IPS-18a (cell line): ENCODE measurements around the gene CCDC13.

Experiments
- H3K27ac ChIP-seq: one replicate; pipeline ENCODE4 v1.5.1; 2013; ENCODE audit warnings: low read length
- H3K27me3 ChIP-seq: one replicate; pipeline ENCODE4 v1.6.1; 2013; ENCODE audit warnings: mild to moderate bottlenecking, low read length; ENCODE audit not compliant: control insufficient read depth, insufficient read depth
- H3K36me3 ChIP-seq: one replicate; pipeline ENCODE4 v1.6.1; 2013; ENCODE audit warnings: low read depth, low read length; ENCODE audit not compliant: control insufficient read depth
- H3K4me1 ChIP-seq: one replicate; pipeline ENCODE4 v1.6.1; 2013; ENCODE audit warnings: low read depth, low read length; ENCODE audit not compliant: control insufficient read depth
- H3K4me3 ChIP-seq: one replicate; pipeline ENCODE4 v1.5.1; 2013; ENCODE audit warnings: low read length
- H3K9ac ChIP-seq: one replicate; pipeline ENCODE4 v1.6.1; 2013; ENCODE audit warnings: mild to moderate bottlenecking, low read length, moderate library complexity
- H3K9me3 ChIP-seq: one replicate; pipeline ENCODE4 v1.6.1; 2013; ENCODE audit warnings: low read depth, low read length; ENCODE audit not compliant: control insufficient read depth

CCDC13 gene

DNA sequence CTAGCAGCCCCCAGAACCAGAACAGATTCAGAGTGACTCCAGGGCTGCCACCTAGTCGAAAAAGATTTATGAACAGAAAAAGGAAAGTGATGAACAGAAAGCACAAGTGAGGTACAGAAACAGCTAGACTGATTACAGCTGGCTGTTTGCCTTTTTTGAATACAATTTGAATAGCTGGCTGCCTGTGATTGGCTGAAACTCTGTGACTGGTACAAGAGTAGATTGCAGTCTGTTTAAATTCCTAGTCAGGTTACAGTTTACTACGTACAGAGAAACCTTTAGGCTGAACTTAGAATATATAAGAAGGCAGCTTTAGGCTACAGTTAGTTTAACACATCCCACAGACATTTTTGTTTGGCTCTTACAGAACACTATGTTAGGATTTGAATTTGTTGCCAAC lies 10.0 kb downstream of the CCDC13 start:
- peaks cover 4% of the 10 kb centered on the region for H3K4me1 ChIP-seq
- H3K36me3 ChIP-seq: no peaks in the 10 kb centered on the region
- H3K4me3 ChIP-seq: no peak overlapping the region
- H3K9ac ChIP-seq: no peak overlapping the region
- no peaks in the 10 kb centered on the region for H3K9me3 ChIP-seq
- no peaks in the 10 kb centered on the region for H3K27me3 ChIP-seq
- no peak overlapping the region for H3K27ac ChIP-seq

GRCh38 chr3:42762046-42762724 lies 10.9 kb downstream of the CCDC13 start:
- H3K4me3 ChIP-seq: no peak overlapping the region
- no peak overlapping the region for H3K27ac ChIP-seq
- H3K36me3 ChIP-seq: no peaks in the 10 kb centered on the region
- no peaks in the 10 kb centered on the region for H3K27me3 ChIP-seq
- peaks cover 4% of the 10 kb centered on the region for H3K4me1 ChIP-seq
- no peak overlapping the region for H3K9ac ChIP-seq
- no peaks in the 10 kb centered on the region for H3K9me3 ChIP-seq

DNA sequence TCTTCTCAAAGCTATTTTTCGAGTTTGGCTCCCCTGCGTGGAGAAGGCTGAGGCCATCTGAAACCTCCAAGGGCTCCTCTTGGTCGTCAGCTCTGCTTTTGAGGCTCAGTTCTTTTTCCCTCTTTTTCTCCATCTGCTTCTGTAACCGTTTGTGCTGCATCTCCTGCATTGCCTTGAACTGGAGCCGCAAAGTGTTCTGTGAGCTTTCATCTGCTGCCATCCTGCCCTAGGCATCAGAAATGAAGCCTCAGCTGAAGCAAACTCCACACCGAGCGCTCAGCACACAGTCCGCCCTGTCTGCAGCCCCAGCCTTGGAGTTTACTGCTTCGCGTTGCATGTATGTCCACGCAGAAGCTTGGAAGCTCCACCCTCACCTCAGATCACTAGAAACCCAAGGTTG lies 14.9 kb downstream of the CCDC13 start:
- Histone ChIP-seq H3K9ac (no peak overlapping the region), H3K4me1 (no peaks in the 10 kb centered on the region), H3K9me3 (no peaks in the 10 kb centered on the region), H3K36me3 (no peaks in the 10 kb centered on the region), H3K27me3 (no peaks in the 10 kb centered on the region), H3K4me3 (no peak overlapping the region), H3K27ac (no peak overlapping the region)

DNA sequence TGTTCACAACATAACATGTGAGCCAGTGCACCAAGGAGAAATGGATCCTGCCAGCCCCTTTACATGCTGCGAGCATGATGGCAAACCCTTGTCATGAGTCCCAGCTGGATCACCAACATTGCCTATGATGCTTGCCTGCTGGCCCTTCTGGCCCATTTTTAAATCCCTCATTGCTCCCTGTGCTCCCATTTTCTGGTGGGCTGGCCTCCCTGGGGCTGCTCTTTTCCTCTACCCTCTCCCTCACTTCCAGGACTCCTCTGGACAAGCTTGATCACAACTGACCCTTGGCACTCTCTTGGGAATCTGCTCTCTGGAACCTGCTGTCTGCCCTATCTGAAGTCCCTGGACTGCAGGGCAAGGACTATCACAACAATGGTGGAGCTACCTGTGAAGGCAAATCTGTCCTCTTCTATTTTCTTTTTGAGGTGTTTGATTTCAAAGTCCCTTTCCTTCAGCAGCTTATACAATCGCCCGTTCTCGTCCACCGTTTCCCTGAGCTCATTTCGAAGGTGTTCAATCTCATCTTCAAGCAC lies 16.3 kb downstream of the CCDC13 start:
- Histone ChIP-seq H3K4me3 (no peak overlapping the region), H3K4me1 (no peaks in the 10 kb centered on the region), H3K9me3 (no peaks in the 10 kb centered on the region), H3K27me3 (no peaks in the 10 kb centered on the region), H3K27ac (no peak overlapping the region), H3K36me3 (no peaks in the 10 kb centered on the region), H3K9ac (no peak overlapping the region)

- Histone ChIP-seq H3K27me3 (no peaks in the 10 kb centered on the region), H3K27ac (no peak overlapping the region), H3K9me3 (no peaks in the 10 kb centered on the region), H3K4me3 (no peak overlapping the region), H3K36me3 (no peaks in the 10 kb centered on the region), H3K4me1 (no peaks in the 10 kb centered on the region), H3K9ac (no peak overlapping the region)
Observed at GRCh38 chr3:42755681-42756578, 17.1 kb downstream of the CCDC13 start.

DNA sequence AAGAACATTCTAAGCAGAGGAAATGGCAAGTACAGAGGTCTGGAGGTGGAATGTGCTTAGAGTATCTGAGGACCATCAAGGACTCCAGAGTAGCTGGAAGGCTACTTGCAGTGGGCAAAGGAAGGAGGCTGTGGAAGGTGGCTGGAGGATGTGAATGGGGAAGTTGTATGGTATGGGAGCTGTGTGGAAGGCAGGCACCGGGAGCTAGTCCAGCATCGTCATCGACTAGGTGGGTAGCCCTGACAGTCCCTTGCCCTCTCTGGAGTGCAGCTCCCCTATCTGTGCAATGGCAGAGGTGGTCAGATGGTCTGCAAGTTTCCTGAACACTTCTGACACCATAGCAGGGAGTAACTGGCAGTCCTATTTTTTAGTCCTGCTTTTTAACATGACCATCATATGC lies 19.3 kb downstream of the CCDC13 start:
- H3K9ac ChIP-seq: no peak overlapping the region
- no peaks in the 10 kb centered on the region for H3K36me3 ChIP-seq
- H3K27me3 ChIP-seq: no peaks in the 10 kb centered on the region
- H3K4me1 ChIP-seq: peaks cover 5% of the 10 kb centered on the region
- H3K9me3 ChIP-seq: no peaks in the 10 kb centered on the region
- H3K4me3 ChIP-seq: no peak overlapping the region
- no peak overlapping the region for H3K27ac ChIP-seq

DNA sequence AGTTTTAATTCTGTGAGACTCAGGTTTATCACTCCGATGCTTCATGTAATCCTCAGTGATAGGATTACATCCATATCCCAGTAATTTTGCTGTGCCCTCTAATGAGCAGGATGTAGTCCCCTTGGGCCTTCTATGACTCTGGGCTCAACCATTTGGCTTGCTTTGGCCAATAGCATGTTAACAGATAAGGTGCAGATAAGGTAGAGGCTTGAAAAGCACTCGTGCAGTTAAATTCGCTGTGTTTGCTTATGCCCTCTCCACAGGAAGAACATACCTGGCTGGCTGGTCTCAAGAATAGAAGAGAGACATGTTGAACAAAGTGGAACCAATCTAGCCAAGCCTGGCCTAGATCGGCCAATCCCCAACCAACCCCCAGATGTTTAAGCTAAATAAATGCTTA lies 20.1 kb downstream of the CCDC13 start:
- Histone ChIP-seq H3K36me3 (no peaks in the 10 kb centered on the region), H3K4me3 (no peak overlapping the region), H3K27ac (no peak overlapping the region), H3K4me1 (peaks cover 5% of the 10 kb centered on the region), H3K9ac (no peak overlapping the region), H3K9me3 (no peaks in the 10 kb centered on the region), H3K27me3 (no peaks in the 10 kb centered on the region)

- peaks cover 5% of the 10 kb centered on the region for H3K4me1 ChIP-seq
- no peaks in the 10 kb centered on the region for H3K9me3 ChIP-seq
- H3K27me3 ChIP-seq: no peaks in the 10 kb centered on the region
- no peaks in the 10 kb centered on the region for H3K36me3 ChIP-seq
- H3K9ac ChIP-seq: no peak overlapping the region
- H3K27ac ChIP-seq: no peak overlapping the region
- no peak overlapping the region for H3K4me3 ChIP-seq
Observed at GRCh38 chr3:42752441-42752840, 20.6 kb downstream of the CCDC13 start.

DNA sequence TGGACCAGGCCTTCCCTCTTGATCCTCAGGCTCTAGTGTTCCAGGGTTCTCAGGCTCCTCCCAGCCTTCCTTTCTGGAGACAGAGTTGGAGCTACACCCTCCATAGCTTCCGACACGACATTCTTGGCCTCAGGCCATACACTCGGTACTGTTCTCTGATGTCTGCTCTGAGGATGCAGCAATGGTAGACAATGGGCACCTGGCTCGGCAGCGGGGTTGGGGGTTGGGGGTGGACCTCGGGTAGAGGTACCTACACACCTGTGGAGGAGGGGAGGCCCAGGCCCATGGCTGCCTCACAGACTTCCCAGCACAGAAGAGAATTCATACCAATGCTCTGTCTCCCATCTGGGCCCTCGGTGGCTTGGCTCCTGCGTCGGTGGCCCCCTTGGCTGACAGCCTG lies 21.4 kb downstream of the CCDC13 start:
- Histone ChIP-seq H3K9ac (no peak overlapping the region), H3K9me3 (no peaks in the 10 kb centered on the region), H3K36me3 (no peaks in the 10 kb centered on the region), H3K27me3 (no peaks in the 10 kb centered on the region), H3K27ac (no peak overlapping the region), H3K4me1 (peaks cover 5% of the 10 kb centered on the region), H3K4me3 (no peak overlapping the region)

GRCh38 chr3:42750834-42751233 lies 22.2 kb downstream of the CCDC13 start:
- Histone ChIP-seq H3K4me1 (peaks cover 5% of the 10 kb centered on the region), H3K36me3 (no peaks in the 10 kb centered on the region), H3K9me3 (no peaks in the 10 kb centered on the region), H3K4me3 (no peak overlapping the region), H3K9ac (no peak overlapping the region), H3K27ac (no peak overlapping the region), H3K27me3 (no peaks in the 10 kb centered on the region)

DNA sequence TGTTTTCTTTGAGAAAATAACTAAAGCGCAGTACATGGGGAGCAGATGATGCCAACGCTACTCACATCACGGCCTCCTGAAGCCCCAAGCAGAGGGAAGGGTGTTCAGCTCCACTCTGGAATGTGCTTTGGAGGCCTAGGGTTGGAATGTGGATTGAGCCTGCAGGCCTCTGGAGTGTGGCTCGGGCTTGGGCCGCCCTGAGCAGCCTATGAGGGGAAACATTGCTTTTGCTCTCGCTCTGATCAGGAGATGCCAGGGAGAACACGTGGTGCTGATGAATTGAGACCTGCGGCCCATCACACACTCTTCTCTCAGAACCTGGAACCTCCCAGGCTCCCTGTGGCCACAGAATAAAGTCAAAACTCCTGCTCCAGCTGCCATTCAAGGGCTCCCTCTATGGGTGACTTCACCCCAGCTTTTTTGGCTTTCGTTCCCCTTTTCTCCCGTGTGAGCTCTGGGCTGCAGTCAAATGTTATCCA lies 23.3 kb downstream of the CCDC13 start:
- Histone ChIP-seq H3K4me3 (no peak overlapping the region), H3K9me3 (no peaks in the 10 kb centered on the region), H3K4me1 (peaks cover 5% of the 10 kb centered on the region), H3K27ac (no peak overlapping the region), H3K27me3 (no peaks in the 10 kb centered on the region), H3K9ac (no peak overlapping the region), H3K36me3 (no peaks in the 10 kb centered on the region)
